Fibroblast of mammary gland (primary cell): ENCODE measurements around the gene YWHAG.
"Not testable (repeated sequence)": the region's sequence is repeated elsewhere in the genome, so short reads cannot be mapped to it uniquely, and the experiment has no call there.

Source experiments
- DNase-seq: peaks from one replicate; pipeline ENCODE4 v3.0.0-alpha.2; 2010; ENCODE audit warnings: low read depth
- H3K4me3 ChIP-seq: 2 replicates; pipeline ENCODE4 v1.5.1; 2011; ENCODE audit warnings: low read depth, mild to moderate bottlenecking, low read length, moderate library complexity; ENCODE audit not compliant: control insufficient read depth
- TF ChIP-seq, protein P1 (sequence below): conservative IDR thresholded peaks from 2 replicates; pipeline ENCODE4 v1.5.1; 2011; ENCODE audit warnings: low read depth, low read length, inconsistent platforms; ENCODE audit not compliant: control insufficient read depth, insufficient read depth

Gene YWHAG

DNA sequence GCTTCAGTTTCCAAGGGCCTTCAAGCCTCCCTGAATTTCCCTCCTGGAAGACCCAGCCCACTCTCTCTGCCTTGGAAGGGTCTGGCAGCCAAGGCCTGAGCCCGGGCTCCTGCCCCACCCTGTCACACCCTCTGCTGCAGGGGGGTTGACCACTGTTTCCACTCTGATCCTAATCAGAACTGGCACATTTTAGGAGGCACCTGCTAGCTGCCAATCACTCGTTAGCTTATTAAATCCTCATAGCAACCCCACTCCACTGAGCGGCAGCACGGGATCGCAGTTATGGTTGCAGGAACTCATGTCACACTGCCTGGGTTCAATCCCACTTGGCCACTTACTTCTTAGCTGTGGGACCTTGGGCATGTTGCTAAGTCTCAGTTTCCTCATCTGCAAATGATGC, 43.4 kb downstream of the YWHAG start:
- TF ChIP-seq, protein P1, sequence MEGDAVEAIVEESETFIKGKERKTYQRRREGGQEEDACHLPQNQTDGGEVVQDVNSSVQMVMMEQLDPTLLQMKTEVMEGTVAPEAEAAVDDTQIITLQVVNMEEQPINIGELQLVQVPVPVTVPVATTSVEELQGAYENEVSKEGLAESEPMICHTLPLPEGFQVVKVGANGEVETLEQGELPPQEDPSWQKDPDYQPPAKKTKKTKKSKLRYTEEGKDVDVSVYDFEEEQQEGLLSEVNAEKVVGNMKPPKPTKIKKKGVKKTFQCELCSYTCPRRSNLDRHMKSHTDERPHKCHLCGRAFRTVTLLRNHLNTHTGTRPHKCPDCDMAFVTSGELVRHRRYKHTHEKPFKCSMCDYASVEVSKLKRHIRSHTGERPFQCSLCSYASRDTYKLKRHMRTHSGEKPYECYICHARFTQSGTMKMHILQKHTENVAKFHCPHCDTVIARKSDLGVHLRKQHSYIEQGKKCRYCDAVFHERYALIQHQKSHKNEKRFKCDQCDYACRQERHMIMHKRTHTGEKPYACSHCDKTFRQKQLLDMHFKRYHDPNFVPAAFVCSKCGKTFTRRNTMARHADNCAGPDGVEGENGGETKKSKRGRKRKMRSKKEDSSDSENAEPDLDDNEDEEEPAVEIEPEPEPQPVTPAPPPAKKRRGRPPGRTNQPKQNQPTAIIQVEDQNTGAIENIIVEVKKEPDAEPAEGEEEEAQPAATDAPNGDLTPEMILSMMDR = no peak
- DNase-seq = no peak

DNA sequence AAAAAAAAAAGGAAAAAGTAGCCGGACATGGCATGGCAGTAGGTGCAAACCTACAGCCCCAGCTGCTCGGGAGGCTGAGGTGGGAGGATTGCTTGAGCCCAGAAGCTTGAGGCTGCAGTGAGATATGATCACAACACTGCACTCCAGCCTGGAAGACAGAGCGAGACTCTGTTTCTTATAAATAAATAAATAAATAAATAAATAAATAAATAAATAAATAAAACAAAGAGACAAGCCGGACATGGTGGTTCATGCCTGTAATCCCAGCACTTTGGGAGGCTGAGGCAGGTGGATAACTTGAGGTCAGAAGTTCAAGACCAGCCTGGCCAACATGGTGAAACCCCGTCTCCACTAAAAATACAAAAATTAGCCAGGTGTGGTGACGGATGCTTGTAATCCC, 44.1 kb downstream of the YWHAG start:
- not testable (repeated sequence) for H3K4me3 ChIP-seq, DNase-seq

More for the DNA sequence above, 43.4 kb downstream of the YWHAG start:
- no peak overlapping the region for H3K4me3 ChIP-seq

- TF ChIP-seq, protein P1 = peak; percentile 100
- H3K4me3 ChIP-seq = no peak overlapping the region
- peak; percentile 89 for DNase-seq
These were observed 44.6 kb downstream of the YWHAG start for GRCh38 chr7:76314042-76314721.

DNA sequence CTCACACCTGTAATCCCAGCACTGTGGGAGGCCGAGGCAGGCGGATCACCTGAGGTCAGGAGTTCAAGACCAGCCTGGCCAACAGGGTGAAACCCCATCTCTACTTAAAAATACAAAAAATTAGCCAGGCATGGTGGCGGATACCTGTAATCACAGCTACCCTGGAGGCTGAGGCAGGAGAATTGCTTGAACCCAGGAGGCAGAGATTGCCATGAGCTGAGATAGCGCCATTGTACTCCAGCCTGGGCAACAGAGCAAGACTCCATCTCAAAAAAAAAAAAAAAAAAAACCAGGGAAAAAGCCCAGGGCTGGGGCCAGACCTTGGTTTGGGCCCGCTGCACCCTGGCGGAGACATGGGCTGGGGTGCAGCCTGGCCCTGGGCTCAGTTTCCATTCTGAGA, 47.0 kb downstream of the YWHAG start:
- H3K4me3 ChIP-seq, DNase-seq: not testable (repeated sequence)

DNA sequence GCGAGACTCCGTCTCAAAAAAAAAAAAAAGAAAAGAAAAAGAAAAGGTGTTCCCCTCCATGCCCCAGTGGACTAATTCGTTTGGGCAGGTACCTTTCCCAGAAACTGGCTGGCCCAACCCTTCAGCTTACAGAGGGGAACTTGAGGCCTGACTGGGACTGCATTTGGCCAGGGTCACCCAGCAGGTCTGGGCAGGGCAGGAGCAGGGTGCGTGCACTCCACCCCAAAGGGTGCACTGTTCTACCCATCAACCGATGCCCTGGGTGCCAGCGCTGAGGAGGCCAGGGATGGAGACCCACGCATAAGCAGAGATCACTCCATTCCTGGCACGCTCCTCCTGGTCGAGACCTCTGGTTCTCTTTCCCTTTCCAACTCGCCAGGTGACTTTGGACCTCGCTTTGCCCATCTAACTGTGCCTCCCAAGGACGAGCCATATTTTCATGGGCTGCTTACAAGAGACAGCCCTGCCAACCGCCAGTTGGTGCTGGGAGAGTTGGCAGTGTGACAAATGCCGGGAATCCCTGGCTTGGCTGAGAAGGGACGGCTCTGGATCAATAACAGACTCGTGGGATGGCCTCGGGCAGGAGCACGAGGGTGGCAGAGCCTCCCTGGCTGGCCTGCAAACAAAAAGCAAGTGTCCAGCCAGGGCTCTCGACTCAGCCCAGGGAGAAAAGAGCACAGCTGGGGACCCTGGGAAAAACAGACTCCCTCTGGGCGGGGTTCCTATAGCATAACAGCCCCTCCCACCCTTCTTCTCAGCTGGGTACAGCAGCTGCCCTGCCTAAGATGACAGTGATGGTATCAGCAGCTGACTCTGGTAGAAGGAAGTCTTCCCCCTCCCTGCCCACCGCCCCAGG, 48.5 kb downstream of the YWHAG start:
- no peak for DNase-seq
- H3K4me3 ChIP-seq = no peak overlapping the region
- TF ChIP-seq, protein P1 = no peak

GRCh38 chr7:76309341-76310101, 49.3 kb downstream of the YWHAG start:
- not testable (repeated sequence) for H3K4me3 ChIP-seq, DNase-seq

DNA sequence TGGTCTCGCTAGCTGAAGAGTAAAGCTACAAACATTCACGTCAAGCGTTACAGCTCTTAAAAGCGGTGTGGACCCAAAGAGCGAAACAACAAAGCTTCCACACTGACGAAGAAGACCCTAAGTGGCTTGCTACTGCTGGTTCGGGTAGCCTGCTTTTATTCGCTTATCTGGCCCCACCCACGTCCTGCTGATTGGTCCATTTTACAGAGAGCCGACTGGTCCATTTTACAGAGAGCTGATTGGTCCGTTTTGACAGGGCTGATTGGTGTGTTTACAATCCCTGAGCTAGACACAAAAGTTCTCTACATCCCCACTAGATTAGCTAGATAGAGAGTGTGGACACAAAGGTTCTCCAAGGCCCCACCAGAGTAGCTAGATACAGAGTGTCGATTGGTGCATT, 49.9 kb downstream of the YWHAG start:
- DNase-seq, H3K4me3 ChIP-seq: not testable (repeated sequence)

DNA sequence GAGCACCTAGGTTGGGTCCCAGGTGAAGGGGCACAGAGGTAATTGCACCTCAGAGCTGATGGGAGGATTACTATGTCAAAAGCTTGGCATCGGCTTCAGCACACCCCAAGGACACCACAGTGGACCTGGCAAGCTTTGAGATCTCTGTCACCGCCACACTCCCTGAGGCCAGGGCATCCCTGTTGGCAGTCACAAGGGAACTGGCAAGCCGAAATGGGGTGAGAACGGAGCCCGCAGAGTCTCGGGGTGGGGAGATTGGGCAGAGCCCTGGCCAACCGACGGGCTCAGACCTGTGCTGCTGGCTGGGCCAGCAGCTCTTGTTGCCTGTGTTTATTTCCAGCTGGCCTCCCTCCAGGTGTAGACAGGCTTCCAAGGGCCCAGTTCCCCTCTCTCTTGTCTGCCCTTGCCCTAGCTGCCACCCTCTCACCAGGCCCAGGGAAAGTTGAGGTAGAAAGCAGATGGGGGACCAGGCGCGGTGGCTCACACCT, 53.9 kb downstream of the YWHAG start:
- no peak overlapping the region for H3K4me3 ChIP-seq
- DNase-seq = no peak
- TF ChIP-seq, protein P1 = no peak
